WTC11 (cell line): ENCODE results near the gene GCSAM. TPM values are rescaled to one million over a fixed set of nuclear protein-coding genes. Genes with fewer than 3 reads are reported as not detected.
A peak's percentile ranks its signal among the peaks of the same experiment; 100 is the strongest.

Source experiments
- ATAC-seq: fragments of 200-7000 bp; cut with Tn5 transposase; 2 replicates; pipeline ENCODE4 v1.10.0; 2021; ENCODE audit warnings: mild to moderate bottlenecking, moderate library complexity
- CTCF ChIA-PET: fragments of 300-600 bp; sonication (Branson Sonifier 250); formaldehyde crosslinking; loops from one replicate; lab custom pipeline; 2021; ENCODE audit warnings: antibody characterized with exemption; lab: Charles Lee
- POLR2A ChIA-PET: fragments of 350-600 bp; sonication (Branson Sonifier 250); formaldehyde crosslinking; loops from one replicate; lab custom pipeline; 2021; ENCODE audit warnings: antibody characterized with exemption; lab: Charles Lee
- DNase-seq: peaks from one replicate; pipeline ENCODE4 v3.0.0; 2021; ENCODE audit warnings: low spot score
- H3K27ac Mint-ChIP-seq: 2 replicates; pipeline ENCODE4 v1.8.0; 2021; ENCODE audit warnings: mixed read lengths
- H3K27me3 Mint-ChIP-seq: 2 replicates; pipeline ENCODE4 v1.8.0; 2021; ENCODE audit warnings: low read depth, mild to moderate bottlenecking, moderate library complexity, mixed read lengths
- H3K36me3 Mint-ChIP-seq: 2 replicates; pipeline ENCODE4 v1.8.0; 2021; ENCODE audit warnings: mixed read lengths
- H3K4me1 Mint-ChIP-seq: 2 replicates; pipeline ENCODE4 v1.8.0; 2022; ENCODE audit warnings: mixed read lengths
- H3K4me3 Mint-ChIP-seq: 2 replicates; pipeline ENCODE4 v1.8.0; 2021; ENCODE audit warnings: mild to moderate bottlenecking, moderate library complexity, mixed read lengths
- H3K9me3 Mint-ChIP-seq: 2 replicates; pipeline ENCODE4 v1.8.0; 2021; ENCODE audit warnings: mixed read lengths
- ARID4B ChIP-seq: sonication (generic); formaldehyde crosslinking; IDR thresholded peaks from 2 replicates; pipeline ENCODE4 v1.8.0; 2023; ENCODE audit warnings: missing genetic modification reagents, mild to moderate bottlenecking, borderline replicate concordance
- ATF2 ChIP-seq: sonication (generic); formaldehyde crosslinking; IDR thresholded peaks from 2 replicates; pipeline ENCODE4 v1.8.1; 2022; ENCODE audit warnings: low read depth, missing genetic modification reagents, borderline replicate concordance
- CTCF ChIP-seq: fragments of 200-600 bp; IDR thresholded peaks from 2 replicates; pipeline ENCODE4 v1.8.0; 2022; ENCODE audit warnings: antibody characterized with exemption
- E2F1 ChIP-seq: sonication (generic); formaldehyde crosslinking; IDR thresholded peaks from 2 replicates; pipeline ENCODE4 v1.8.0; 2022; ENCODE audit warnings: mild to moderate bottlenecking, missing genetic modification reagents
- EMX1 ChIP-seq: fragments of 250-450 bp; sonication (Bioruptor Pico); IDR thresholded peaks from 2 replicates; pipeline ENCODE4 v1.8.0; 2021; ENCODE audit warnings: mild to moderate bottlenecking
- ETV6 ChIP-seq: sonication (generic); formaldehyde crosslinking; IDR thresholded peaks from 2 replicates; pipeline ENCODE4 v1.8.1; 2022; ENCODE audit warnings: mild to moderate bottlenecking, missing genetic modification reagents
- GABPB1 ChIP-seq: sonication (generic); formaldehyde crosslinking; IDR thresholded peaks from 2 replicates; pipeline ENCODE4 v1.8.1; 2023; ENCODE audit warnings: mild to moderate bottlenecking, missing genetic modification reagents
- GRHL2 ChIP-seq: fragments of 250-450 bp; sonication (Bioruptor Pico); IDR thresholded peaks from 2 replicates; pipeline ENCODE4 v1.8.0; 2022; ENCODE audit warnings: mild to moderate bottlenecking, moderate library complexity; ENCODE audit not compliant: insufficient replicate concordance, severe bottlenecking
- HMGXB4 ChIP-seq: sonication (generic); formaldehyde crosslinking; IDR thresholded peaks from 2 replicates; pipeline ENCODE4 v1.8.1; 2023; ENCODE audit warnings: mild to moderate bottlenecking, moderate library complexity, missing genetic modification reagents
- IRF1 ChIP-seq: sonication (generic); formaldehyde crosslinking; IDR thresholded peaks from 2 replicates; pipeline ENCODE4 v1.8.0; 2023; ENCODE audit warnings: missing genetic modification reagents
- JUN ChIP-seq: sonication (generic); formaldehyde crosslinking; IDR thresholded peaks from 2 replicates; pipeline ENCODE4 v1.8.0; 2023; ENCODE audit warnings: mild to moderate bottlenecking, missing genetic modification reagents
- TCF7 ChIP-seq: sonication (generic); formaldehyde crosslinking; IDR thresholded peaks from 2 replicates; pipeline ENCODE4 v1.8.0; 2022; ENCODE audit warnings: mild to moderate bottlenecking, low read depth, missing genetic modification reagents, moderate library complexity
- total RNA-seq: library from RNA; stranded (reverse); gene quantifications from 3 replicates; pipeline ENCODE4 v1.2.3, GENCODE V29; 2021

GCSAM gene
- total RNA-seq, 1 experiment from 2014 or later: 0.17 TPM

GRCh38 chr3:112114576-112115160 lies 18.4 kb downstream of the GCSAM start (continued):
- TF ChIP-seq ARID4B (CRISPR knock-in tag) (no peak), E2F1 (CRISPR knock-in tag) (no peak), JUN (CRISPR knock-in tag) (no peak), GRHL2 (CRISPR knock-in tag) (no peak), ATF2 (no peak), HMGXB4 (CRISPR knock-in tag) (no peak), ETV6 (CRISPR knock-in tag) (no peak), TCF7 (CRISPR knock-in tag) (no peak), GABPB1 (CRISPR knock-in tag) (no peak), IRF1 (CRISPR knock-in tag) (no peak)

GRCh38 chr3:112111785-112112402 lies 21.2 kb downstream of the GCSAM start:
- DNase-seq (peak; percentile 63), ATAC-seq (peak; percentile 98)
- TF ChIP-seq CTCF: peak; percentile 76
- no peak for TF ChIP-seq EMX1 (CRISPR knock-in tag)
- CTCF ChIA-PET: interaction anchor here (0.5 to 1.8 kb wide), 73 partner anchors 9 to 892 kb away, joined by 3 to 73 read pairs (median 4); partner anchors contain the start of genes ABHD10, ATG3, C3orf52 and CD200
- H3K9me3 Mint-ChIP-seq: no peaks in the 10 kb centered on the region
- H3K36me3 Mint-ChIP-seq: peaks cover 13% of the 10 kb centered on the region
- H3K27ac Mint-ChIP-seq: 0 out of 2 replicates have a peak overlapping the region, but pooled peaks have one; percentile 43
- POLR2A ChIA-PET: interaction anchor here (0.5 to 1.1 kb wide), 4 partner anchors 144 to 450 kb away, joined by 3 read pairs; partner anchors contain the start of genes ATG3, SLC35A5 and SLC9C1
- H3K4me1 Mint-ChIP-seq: peaks cover 11% of the 10 kb centered on the region
- H3K4me3 Mint-ChIP-seq: no peak overlapping the region
- no peaks in the 10 kb centered on the region for H3K27me3 Mint-ChIP-seq
